HEK293 (cell line): ENCODE data around the gene PRPH.

Experiments used
- CTCF ChIP-seq: fragments of 450-650 bp; formaldehyde crosslinking; IDR thresholded peaks from 2 replicates; pipeline ENCODE4 v1.5.1; 2016; ENCODE audit warnings: missing biosample characterization, missing genetic modification characterization
- KLF9 ChIP-seq: fragments of 450-650 bp; formaldehyde crosslinking; IDR thresholded peaks from 2 replicates; pipeline ENCODE4 v1.5.1; 2016; ENCODE audit warnings: missing biosample characterization, missing genetic modification characterization, low read depth
- SALL2 ChIP-seq: fragments of 450-650 bp; formaldehyde crosslinking; IDR thresholded peaks from 2 replicates; pipeline ENCODE4 v1.5.0; 2017; ENCODE audit warnings: missing biosample characterization, mild to moderate bottlenecking, missing genetic modification characterization, borderline replicate concordance
- ZBTB1 ChIP-seq: fragments of 450-650 bp; formaldehyde crosslinking; IDR thresholded peaks from 2 replicates; pipeline ENCODE4 v1.5.1; 2016; ENCODE audit warnings: missing biosample characterization, missing genetic modification characterization
- ZBTB17 ChIP-seq: fragments of 450-650 bp; formaldehyde crosslinking; IDR thresholded peaks from 2 replicates; pipeline ENCODE4 v1.5.1; 2016; ENCODE audit warnings: missing biosample characterization, missing genetic modification characterization
- ZBTB44 ChIP-seq: fragments of 450-650 bp; IDR thresholded peaks from 2 replicates; pipeline ENCODE4 v1.5.1; 2018; ENCODE audit warnings: missing biosample characterization, mild to moderate bottlenecking, missing genetic modification characterization
- ZBTB8A ChIP-seq: fragments of 450-650 bp; formaldehyde crosslinking; IDR thresholded peaks from 2 replicates; pipeline ENCODE4 v1.5.1; 2016; ENCODE audit warnings: missing biosample characterization, missing genetic modification characterization
- ZNF19 ChIP-seq: fragments of 450-650 bp; formaldehyde crosslinking; IDR thresholded peaks from 2 replicates; pipeline ENCODE4; 2016; ENCODE audit warnings: missing biosample characterization, missing genetic modification characterization, low read depth
- ZNF274 ChIP-seq, 2 experiments: fragments of 200-500 bp in 1 of 2; fragments of 450-650 bp in 1 of 2; sonication (Bioruptor generic) in 1 of 2; formaldehyde crosslinking in 1 of 2; IDR thresholded peaks; 2 replicates each; pipeline versions ENCODE4 v1.5.1 to v1.6.1; 2014 to 2016; ENCODE audit warnings: borderline replicate concordance in 1 of 2, inconsistent platforms in 1 of 2, low read length in 1 of 2, missing biosample characterization in 1 of 2, missing genetic modification characterization in 1 of 2
- ZNF580 ChIP-seq: fragments of 450-650 bp; formaldehyde crosslinking; IDR thresholded peaks from 2 replicates; pipeline ENCODE4 v1.5.1; 2016; ENCODE audit warnings: missing biosample characterization, missing genetic modification characterization
- TF ChIP-seq, protein P1 (sequence below): IDR thresholded peaks from 2 replicates; pipeline ENCODE4 v1.6.1; 2011; ENCODE audit warnings: mild to moderate bottlenecking, low read depth, low read length, borderline replicate concordance
- TF ChIP-seq, protein P2 (sequence below): fragments of 450-650 bp; formaldehyde crosslinking; IDR thresholded peaks from 2 replicates; pipeline ENCODE4 v1.5.1; 2016; ENCODE audit warnings: missing biosample characterization, missing genetic modification characterization
- TF ChIP-seq, protein P3 (sequence below): fragments of 450-650 bp; formaldehyde crosslinking; IDR thresholded peaks from 2 replicates; pipeline ENCODE4 v1.5.1; 2016; ENCODE audit warnings: missing biosample characterization, missing genetic modification characterization

- TF ChIP-seq SALL2, result no peak
- TF ChIP-seq CTCF (tag by site-specific recombination), result no peak
- TF ChIP-seq, protein P1, sequence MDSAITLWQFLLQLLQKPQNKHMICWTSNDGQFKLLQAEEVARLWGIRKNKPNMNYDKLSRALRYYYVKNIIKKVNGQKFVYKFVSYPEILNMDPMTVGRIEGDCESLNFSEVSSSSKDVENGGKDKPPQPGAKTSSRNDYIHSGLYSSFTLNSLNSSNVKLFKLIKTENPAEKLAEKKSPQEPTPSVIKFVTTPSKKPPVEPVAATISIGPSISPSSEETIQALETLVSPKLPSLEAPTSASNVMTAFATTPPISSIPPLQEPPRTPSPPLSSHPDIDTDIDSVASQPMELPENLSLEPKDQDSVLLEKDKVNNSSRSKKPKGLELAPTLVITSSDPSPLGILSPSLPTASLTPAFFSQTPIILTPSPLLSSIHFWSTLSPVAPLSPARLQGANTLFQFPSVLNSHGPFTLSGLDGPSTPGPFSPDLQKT, result no peak
- TF ChIP-seq, protein P2, sequence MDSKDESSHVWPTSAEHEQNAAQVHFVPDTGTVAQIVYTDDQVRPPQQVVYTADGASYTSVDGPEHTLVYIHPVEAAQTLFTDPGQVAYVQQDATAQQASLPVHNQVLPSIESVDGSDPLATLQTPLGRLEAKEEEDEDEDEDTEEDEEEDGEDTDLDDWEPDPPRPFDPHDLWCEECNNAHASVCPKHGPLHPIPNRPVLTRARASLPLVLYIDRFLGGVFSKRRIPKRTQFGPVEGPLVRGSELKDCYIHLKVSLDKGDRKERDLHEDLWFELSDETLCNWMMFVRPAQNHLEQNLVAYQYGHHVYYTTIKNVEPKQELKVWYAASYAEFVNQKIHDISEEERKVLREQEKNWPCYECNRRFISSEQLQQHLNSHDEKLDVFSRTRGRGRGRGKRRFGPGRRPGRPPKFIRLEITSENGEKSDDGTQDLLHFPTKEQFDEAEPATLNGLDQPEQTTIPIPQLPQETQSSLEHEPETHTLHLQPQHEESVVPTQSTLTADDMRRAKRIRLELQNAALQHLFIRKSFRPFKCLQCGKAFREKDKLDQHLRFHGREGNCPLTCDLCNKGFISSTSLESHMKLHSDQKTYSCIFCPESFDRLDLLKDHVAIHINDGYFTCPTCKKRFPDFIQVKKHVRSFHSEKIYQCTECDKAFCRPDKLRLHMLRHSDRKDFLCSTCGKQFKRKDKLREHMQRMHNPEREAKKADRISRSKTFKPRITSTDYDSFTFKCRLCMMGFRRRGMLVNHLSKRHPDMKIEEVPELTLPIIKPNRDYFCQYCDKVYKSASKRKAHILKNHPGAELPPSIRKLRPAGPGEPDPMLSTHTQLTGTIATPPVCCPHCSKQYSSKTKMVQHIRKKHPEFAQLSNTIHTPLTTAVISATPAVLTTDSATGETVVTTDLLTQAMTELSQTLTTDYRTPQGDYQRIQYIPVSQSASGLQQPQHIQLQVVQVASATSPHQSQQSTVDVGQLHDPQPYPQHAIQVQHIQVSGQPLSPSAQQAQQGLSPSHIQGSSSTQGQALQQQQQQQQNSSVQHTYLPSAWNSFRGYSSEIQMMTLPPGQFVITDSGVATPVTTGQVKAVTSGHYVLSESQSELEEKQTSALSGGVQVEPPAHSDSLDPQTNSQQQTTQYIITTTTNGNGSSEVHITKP, result no peak
- no peak for TF ChIP-seq ZBTB8A (tag by site-specific recombination)
- 0 out of 2 replicates have a peak, but pooled peaks have one; percentile 25 for TF ChIP-seq ZBTB17 (tag by site-specific recombination)
- TF ChIP-seq, protein P3, sequence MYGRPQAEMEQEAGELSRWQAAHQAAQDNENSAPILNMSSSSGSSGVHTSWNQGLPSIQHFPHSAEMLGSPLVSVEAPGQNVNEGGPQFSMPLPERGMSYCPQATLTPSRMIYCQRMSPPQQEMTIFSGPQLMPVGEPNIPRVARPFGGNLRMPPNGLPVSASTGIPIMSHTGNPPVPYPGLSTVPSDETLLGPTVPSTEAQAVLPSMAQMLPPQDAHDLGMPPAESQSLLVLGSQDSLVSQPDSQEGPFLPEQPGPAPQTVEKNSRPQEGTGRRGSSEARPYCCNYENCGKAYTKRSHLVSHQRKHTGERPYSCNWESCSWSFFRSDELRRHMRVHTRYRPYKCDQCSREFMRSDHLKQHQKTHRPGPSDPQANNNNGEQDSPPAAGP (tag by site-specific recombination), result no peak
- TF ChIP-seq KLF9 (tag by site-specific recombination), result no peak
- TF ChIP-seq ZNF274 (IDR thresholded peaks at IDR 0.05; ENCODE audit: low read length), result no peak
- no peak for TF ChIP-seq ZNF274 (tag by site-specific recombination; IDR thresholded peaks at IDR 0.05; ENCODE audit: borderline replicate concordance)
- TF ChIP-seq ZNF19 (tag by site-specific recombination), result no peak
- no peak for TF ChIP-seq ZBTB1 (tag by site-specific recombination)
- TF ChIP-seq ZBTB44 (tag by site-specific recombination), result no peak
- no peak for TF ChIP-seq ZNF580 (tag by site-specific recombination)
Observed at GRCh38 chr12:49260166-49260565, 34.8 kb upstream of the PRPH start.
